Trophoblast cell (in vitro differentiated cells and primary cell): Measurements from ENCODE around the gene MTHFD2L.
"Not testable (repeated sequence)": the region's sequence is repeated elsewhere in the genome, so short reads cannot be mapped to it uniquely, and the experiment has no call there.

Experiments used
- DNase-seq, 2 donors: peaks; one replicate each; pipeline ENCODE4 v3.0.0-alpha.2; 2016
- H2AFZ ChIP-seq: 2 replicates; pipeline ENCODE4 v1.6.1; 2013; ENCODE audit warnings: low read length, moderate library complexity, mild to moderate bottlenecking; ENCODE audit not compliant: insufficient read depth, poor library complexity
- H2AK5ac ChIP-seq: 2 replicates; pipeline ENCODE4 v1.6.1; 2013; ENCODE audit warnings: mild to moderate bottlenecking, low read length
- H2BK120ac ChIP-seq: 2 replicates; pipeline ENCODE4 v1.6.1; 2013; ENCODE audit warnings: low read length, mild to moderate bottlenecking, moderate library complexity; ENCODE audit not compliant: insufficient read depth, poor library complexity
- H2BK12ac ChIP-seq: 2 replicates; pipeline ENCODE4 v1.6.1; 2013; ENCODE audit warnings: mild to moderate bottlenecking, low read length, moderate library complexity
- H2BK5ac ChIP-seq: 2 replicates; pipeline ENCODE4 v1.6.1; 2013; ENCODE audit warnings: low read length, low read depth, moderate library complexity, mild to moderate bottlenecking; ENCODE audit not compliant: poor library complexity
- H3K14ac ChIP-seq: 2 replicates; pipeline ENCODE4 v1.6.1; 2013; ENCODE audit warnings: mild to moderate bottlenecking, low read length
- H3K18ac ChIP-seq: 2 replicates; pipeline ENCODE4 v1.6.1; 2013; ENCODE audit warnings: mild to moderate bottlenecking, low read length
- H3K23ac ChIP-seq: 2 replicates; pipeline ENCODE4 v1.6.1; 2013; ENCODE audit warnings: low read length
- H3K27ac ChIP-seq: 2 replicates; pipeline ENCODE4 v1.5.1; 2013; ENCODE audit warnings: low read depth, mild to moderate bottlenecking, inconsistent platforms, low read length, moderate library complexity
- H3K27me3 ChIP-seq: 2 replicates; pipeline ENCODE4 v1.6.1; 2013; ENCODE audit warnings: inconsistent platforms, mild to moderate bottlenecking, low read length, moderate library complexity; ENCODE audit not compliant: insufficient read depth
- H3K36me3 ChIP-seq, 2 experiments: 1 replicate in 1 of 2; 2 replicates in 1 of 2; pipeline ENCODE4 v1.6.1; 2013; ENCODE audit warnings: low read length in 2 of 2, mild to moderate bottlenecking in 2 of 2, moderate library complexity in 1 of 2; ENCODE audit not compliant: insufficient read depth in 2 of 2, control insufficient read depth in 1 of 2
- H3K4ac ChIP-seq: 2 replicates; pipeline ENCODE4 v1.6.1; 2013; ENCODE audit warnings: low read depth, mild to moderate bottlenecking, low read length, moderate library complexity
- H3K4me1 ChIP-seq, 2 experiments: 1 replicate in 1 of 2; 2 replicates in 1 of 2; pipeline ENCODE4 v1.6.1; 2013; ENCODE audit warnings: low read length in 2 of 2, mild to moderate bottlenecking in 2 of 2, moderate library complexity in 1 of 2; ENCODE audit not compliant: insufficient read depth in 2 of 2, control insufficient read depth in 1 of 2
- H3K4me2 ChIP-seq: 2 replicates; pipeline ENCODE4 v1.6.1; 2013; ENCODE audit warnings: inconsistent platforms, mild to moderate bottlenecking, low read length, moderate library complexity
- H3K4me3 ChIP-seq: 2 replicates; pipeline ENCODE4 v1.5.1; 2013; ENCODE audit warnings: mild to moderate bottlenecking, low read depth, low read length, inconsistent platforms
- H3K79me1 ChIP-seq: one replicate; pipeline ENCODE4 v1.6.1; 2013; ENCODE audit warnings: low read length
- H3K79me2 ChIP-seq: 2 replicates; pipeline ENCODE4 v1.6.1; 2013; ENCODE audit warnings: low read length, mild to moderate bottlenecking; ENCODE audit not compliant: control insufficient read depth, insufficient read depth, poor library complexity
- H3K9ac ChIP-seq: 2 replicates; pipeline ENCODE4 v1.6.1; 2013; ENCODE audit warnings: mild to moderate bottlenecking, low read length
- H3K9me3 ChIP-seq: 2 replicates; pipeline ENCODE4 v1.6.1; 2013; ENCODE audit warnings: low read depth, mild to moderate bottlenecking, control low read depth, inconsistent platforms, low read length; ENCODE audit not compliant: insufficient read depth
- H4K12ac ChIP-seq: 2 replicates; pipeline ENCODE4 v1.6.1; 2013; ENCODE audit warnings: low read depth, mild to moderate bottlenecking, low read length, moderate library complexity
- H4K8ac ChIP-seq: 2 replicates; pipeline ENCODE4 v1.6.1; 2013; ENCODE audit warnings: low read depth, mild to moderate bottlenecking, low read length, moderate library complexity
- H4K91ac ChIP-seq: one replicate; pipeline ENCODE4 v1.6.1; 2013; ENCODE audit warnings: low read depth, mild to moderate bottlenecking, low read length, moderate library complexity
- WGBS: extraction: QIAGEN DNeasy Blood & Tissue Kit; methylation state at CpG from one replicate; pipeline ENCODE4 v1.1.7; 2013; ENCODE audit warnings: missing lambda C conversion rate; ENCODE audit not compliant: insufficient read length, insufficient coverage; ENCODE audit errors: extremely low coverage; 5-methylcytosine and 5-hydroxymethylcytosine counted together

MTHFD2L gene

DNA sequence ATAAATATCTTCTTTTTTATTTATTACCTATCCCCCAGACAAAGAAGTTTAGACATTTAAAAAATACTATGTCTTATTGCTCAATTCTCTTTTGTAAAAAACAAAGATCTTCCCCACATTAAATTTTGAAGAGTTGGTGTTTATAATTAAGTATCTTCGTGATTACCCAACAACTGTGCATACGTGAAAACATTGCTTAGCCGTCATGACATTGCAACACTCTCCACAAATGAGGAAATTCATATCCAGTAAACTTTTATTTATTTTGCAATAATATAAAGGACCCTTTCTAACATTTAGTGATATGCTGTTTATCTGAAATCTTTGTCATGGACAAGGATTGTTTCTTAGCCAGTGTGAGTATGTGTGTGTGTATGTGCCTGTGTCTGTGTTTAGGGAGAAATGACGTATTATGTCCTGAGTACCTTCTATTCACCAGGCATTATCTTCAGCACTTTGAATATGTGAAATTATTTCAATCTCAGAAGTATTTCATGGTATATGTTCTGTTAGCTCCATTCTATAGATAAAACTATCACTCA is 180.9 kb downstream of the MTHFD2L start:
- Histone ChIP-seq H4K12ac (no peak overlapping the region), H3K36me3 (no peaks in the 10 kb centered on the region), H3K27me3 (no peaks in the 10 kb centered on the region), H3K4me3 (no peak overlapping the region), H4K91ac (no peak overlapping the region), H3K18ac (no peak overlapping the region), H3K14ac (no peak overlapping the region), H4K8ac (no peak overlapping the region), H3K79me2 (no peaks in the 10 kb centered on the region), H2AFZ (no peak overlapping the region), H2BK12ac (no peak overlapping the region), H3K9me3 (peaks cover 3% of the 10 kb centered on the region), H2BK5ac (no peak overlapping the region), H3K9ac (no peak overlapping the region), H3K27ac (no peak overlapping the region), H3K4me1 (peaks cover 0 to 3% of the 10 kb centered on the region in 2 experiments), H3K79me1 (no peaks in the 10 kb centered on the region), H2AK5ac (no peak overlapping the region), H3K4me2 (no peak overlapping the region), H3K23ac (no peak overlapping the region), H2BK120ac (no peak overlapping the region), H3K4ac (no peak overlapping the region)
- DNase-seq, result peak in 1 of 2 donors; percentile 40
- no CpG with 5 or more reads among the region's 4 CpGs for WGBS

DNA sequence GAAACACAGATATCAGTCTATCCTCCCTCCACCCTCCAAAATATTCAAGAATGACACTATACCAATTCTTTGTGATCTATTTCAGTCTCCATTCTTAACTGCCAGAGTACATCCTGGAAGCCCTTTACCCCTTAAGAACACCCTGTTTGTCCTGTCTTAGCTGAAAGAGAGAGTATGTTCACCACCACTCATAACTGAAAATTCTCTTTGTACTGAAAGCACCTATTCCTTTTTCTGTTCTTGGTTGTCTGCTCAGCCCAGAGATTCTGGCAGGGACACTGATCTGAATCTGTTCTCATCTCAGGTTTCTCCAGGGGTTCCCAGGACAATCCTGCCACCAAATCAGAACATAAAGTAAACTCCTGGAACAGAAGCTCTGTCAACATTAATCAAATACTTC is 181.6 kb downstream of the MTHFD2L start:
- Histone ChIP-seq H4K12ac (no peak overlapping the region), H2BK120ac (no peak overlapping the region), H2AK5ac (no peak overlapping the region), H3K27me3 (no peaks in the 10 kb centered on the region), H2BK12ac (no peak overlapping the region), H3K18ac (no peak overlapping the region), H4K8ac (no peak overlapping the region), H3K9ac (no peak overlapping the region), H2AFZ (no peak overlapping the region), H3K4me1 (peaks cover 0 to under 1% of the 10 kb centered on the region in 2 experiments), H3K36me3 (no peaks in the 10 kb centered on the region), H4K91ac (no peak overlapping the region), H3K4me2 (no peak overlapping the region), H3K79me2 (no peaks in the 10 kb centered on the region), H3K27ac (no peak overlapping the region), H3K79me1 (no peaks in the 10 kb centered on the region), H3K4ac (no peak overlapping the region), H3K4me3 (no peak overlapping the region), H3K23ac (no peak overlapping the region), H2BK5ac (no peak overlapping the region), H3K14ac (no peak overlapping the region), H3K9me3 (no peaks in the 10 kb centered on the region)
- DNase-seq, result no peak

DNA sequence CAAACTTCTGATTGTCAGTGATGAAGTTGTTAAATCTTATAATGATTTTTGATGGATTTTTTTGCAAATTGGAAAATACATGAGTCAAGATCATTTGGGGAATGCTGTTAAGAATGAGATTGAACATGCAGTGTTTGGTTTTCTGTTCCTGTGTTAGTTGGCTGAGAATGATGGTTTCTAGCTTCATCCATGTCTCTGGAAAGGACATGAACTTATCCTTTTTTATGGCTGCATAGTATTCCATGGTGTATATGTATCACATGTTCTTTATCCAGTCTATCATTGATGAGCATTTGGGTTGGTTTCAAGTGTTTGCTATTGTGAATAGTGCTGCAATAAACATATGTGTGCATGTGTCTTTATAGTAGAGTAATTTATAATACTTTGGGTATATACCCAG is 182.5 kb downstream of the MTHFD2L start:
- not testable (repeated sequence) for H3K4ac ChIP-seq, H2BK5ac ChIP-seq

DNA sequence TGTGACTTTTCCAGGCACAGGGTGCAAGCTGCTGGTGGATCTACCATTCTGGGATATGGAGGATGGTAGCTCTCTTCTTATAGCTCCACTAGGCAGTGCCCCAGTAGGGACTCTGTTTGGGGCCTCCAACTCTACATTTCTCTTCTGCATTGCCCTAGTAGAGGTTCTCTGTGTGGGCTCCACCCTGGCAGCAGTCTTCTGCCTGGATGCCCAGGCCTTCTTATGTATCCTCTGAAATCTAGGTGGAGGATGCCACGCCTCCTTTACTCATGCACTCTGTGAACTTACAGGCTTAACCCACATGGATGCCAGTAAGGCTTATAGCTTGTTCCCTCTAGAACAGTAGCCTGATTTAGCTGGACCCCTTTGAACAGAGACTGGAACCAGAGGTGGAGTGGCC is 186.1 kb downstream of the MTHFD2L start:
- no peak overlapping the region for H2BK5ac ChIP-seq
- H3K14ac ChIP-seq, result no peak overlapping the region
- H2BK12ac ChIP-seq, result no peak overlapping the region
- no peak overlapping the region for H3K9ac ChIP-seq
- H3K23ac ChIP-seq, result no peak overlapping the region
- H2AK5ac ChIP-seq, result no peak overlapping the region
- no peaks in the 10 kb centered on the region for H3K4me1 ChIP-seq
- H3K18ac ChIP-seq, result no peak overlapping the region
- DNase-seq, result no peak
- no peak overlapping the region for H4K91ac ChIP-seq
- peaks cover 2% of the 10 kb centered on the region for H3K9me3 ChIP-seq
- H4K8ac ChIP-seq, result no peak overlapping the region
- no peak overlapping the region for H2AFZ ChIP-seq
- no peak overlapping the region for H3K4ac ChIP-seq
- no peak overlapping the region for H3K27ac ChIP-seq
- H2BK120ac ChIP-seq, result no peak overlapping the region
- no CpG with 5 or more reads among the region's 1 CpG for WGBS
- no peak overlapping the region for H3K4me2 ChIP-seq
- H4K12ac ChIP-seq, result no peak overlapping the region
- no peaks in the 10 kb centered on the region for H3K79me1 ChIP-seq
- no peaks in the 10 kb centered on the region for H3K27me3 ChIP-seq
- H3K36me3 ChIP-seq, result no peaks in the 10 kb centered on the region
- H3K79me2 ChIP-seq, result no peaks in the 10 kb centered on the region
- no peak overlapping the region for H3K4me3 ChIP-seq

More for the DNA sequence above, 182.5 kb downstream of the MTHFD2L start:
- not testable (repeated sequence) for H3K79me2 ChIP-seq, H2AK5ac ChIP-seq, H3K23ac ChIP-seq, H3K4me1 ChIP-seq, H3K9me3 ChIP-seq, H2BK120ac ChIP-seq, H3K79me1 ChIP-seq, H4K8ac ChIP-seq, H3K9ac ChIP-seq, H4K12ac ChIP-seq, H3K14ac ChIP-seq, H3K36me3 ChIP-seq, DNase-seq, H3K27me3 ChIP-seq, H3K18ac ChIP-seq, H2BK12ac ChIP-seq, H4K91ac ChIP-seq, H3K4me2 ChIP-seq, H2AFZ ChIP-seq, H3K4me3 ChIP-seq, H3K27ac ChIP-seq
